Measurements from ENCODE around the gene CCDC141.

CCDC141 gene

GRCh38 chr2:178863856-178864620 is 185.9 kb downstream of the CCDC141 start:
- no peak for DNase-seq

- no peak for DNase-seq
Observed at GRCh38 chr2:178863130-178863855, 186.6 kb downstream of the CCDC141 start.

- no peak for DNase-seq
Observed at GRCh38 chr2:178860551-178860950, 189.4 kb downstream of the CCDC141 start.

GRCh38 chr2:178859730-178860129 is 190.2 kb downstream of the CCDC141 start:
- no peak for DNase-seq

- DNase-seq, result no peak
Observed at GRCh38 chr2:178858896-178859625, 190.9 kb downstream of the CCDC141 start.

- no peak for DNase-seq
Observed at GRCh38 chr2:178855151-178855550, 194.8 kb downstream of the CCDC141 start.

- DNase-seq, result no peak
Observed at GRCh38 chr2:178848335-178848734, 201.6 kb downstream of the CCDC141 start.

- DNase-seq, result no peak
Observed at GRCh38 chr2:178846458-178846802, 203.5 kb downstream of the CCDC141 start.

- DNase-seq, result no peak
Observed at GRCh38 chr2:178845566-178846457, 204.1 kb downstream of the CCDC141 start.

- DNase-seq, result no peak
Observed at GRCh38 chr2:178844701-178845100, 205.2 kb downstream of the CCDC141 start.

GRCh38 chr2:178844269-178844668 is 205.7 kb downstream of the CCDC141 start:
- DNase-seq, result no peak

GRCh38 chr2:178843697-178844096 is 206.2 kb downstream of the CCDC141 start:
- no peak for DNase-seq

GRCh38 chr2:178836807-178837206 is 213.1 kb downstream of the CCDC141 start:
- DNase-seq, result no peak

GRCh38 chr2:178834086-178834485 is 215.9 kb downstream of the CCDC141 start:
- no peak for DNase-seq

- DNase-seq, result no peak
Observed at GRCh38 chr2:178833382-178833781, 216.6 kb downstream of the CCDC141 start.

- DNase-seq, result no peak
Observed at GRCh38 chr2:178830451-178830850, 219.5 kb downstream of the CCDC141 start.

GRCh38 chr2:178829981-178830380 is 220.0 kb downstream of the CCDC141 start:
- DNase-seq, result no peak

GRCh38 chr2:178829299-178829960 is 220.5 kb downstream of the CCDC141 start:
- DNase-seq, result no peak

- no peak for DNase-seq
Observed at GRCh38 chr2:178828486-178828881, 221.5 kb downstream of the CCDC141 start.

- DNase-seq, result no peak
Observed at GRCh38 chr2:178827739-178828485, 222.0 kb downstream of the CCDC141 start.

- DNase-seq, result no peak
Observed at GRCh38 chr2:178827111-178827510, 222.8 kb downstream of the CCDC141 start.

Measured in NCI-H1092 (cell line).